OCI-M1 (cell line): Measurements from ENCODE around the gene PABPN1.
A peak's percentile ranks its signal among the peaks of the same experiment; 100 is the strongest.

Experiments
- DNase-seq: peaks from one replicate; lab custom pipeline; 2025; lab: John Stamatoyannopoulos, UW

The PABPN1 gene

GRCh38 chr14:23320584-23321571, at the start of gene PABPN1:
Gene PABPN1 (plus strand): TSS chr14:23321457. CDS start chr14:23321470, 13 bp downstream.
- peak; percentile 99 for DNase-seq

- DNase-seq = no peak
Observed at GRCh38 chr14:23275412-23275811, 45.8 kb upstream of the PABPN1 start.

GRCh38 chr14:23277189-23277588, 44.1 kb upstream of the PABPN1 start:
- no peak for DNase-seq

GRCh38 chr14:23277928-23278327, 43.3 kb upstream of the PABPN1 start:
- peak; percentile 17 for DNase-seq

- DNase-seq = no peak
Observed at GRCh38 chr14:23281247-23281646, 40.0 kb upstream of the PABPN1 start.

- DNase-seq = peak; percentile 52
Observed at GRCh38 chr14:23284654-23285529, 36.4 kb upstream of the PABPN1 start.

- DNase-seq = peak; percentile 58
Observed at GRCh38 chr14:23285530-23286019, 35.7 kb upstream of the PABPN1 start.

GRCh38 chr14:23286020-23286901, 35.0 kb upstream of the PABPN1 start, which contains the start of gene HOMEZ:
Gene HOMEZ (minus strand): TSS chr14:23286132. CDS start chr14:23285952, 180 bp downstream.
- DNase-seq = peak; percentile 97

GRCh38 chr14:23286902-23287479, 34.3 kb upstream of the PABPN1 start:
- no peak for DNase-seq

GRCh38 chr14:23294734-23295561, 26.3 kb upstream of the PABPN1 start:
- DNase-seq = peak; percentile 79

- no peak for DNase-seq
Observed at GRCh38 chr14:23296012-23296777, 25.1 kb upstream of the PABPN1 start.

- DNase-seq = no peak
Observed at GRCh38 chr14:23297096-23297495, 24.2 kb upstream of the PABPN1 start.

GRCh38 chr14:23297611-23298277, 23.5 kb upstream of the PABPN1 start:
- DNase-seq = no peak

- DNase-seq = peak; percentile 60
Observed at GRCh38 chr14:23299211-23299957, 21.9 kb upstream of the PABPN1 start.

- peak; percentile 37 for DNase-seq
Observed at GRCh38 chr14:23299986-23300686, 21.1 kb upstream of the PABPN1 start.

GRCh38 chr14:23300687-23301223, 20.5 kb upstream of the PABPN1 start:
- no peak for DNase-seq
